HG02938 (cell line): ENCODE results near the gene WIF1.

Experiments used
- ATAC-seq: cut with Tn5 transposase; IDR thresholded peaks from one replicate; pipeline ENCODE4 v1.9.1; 2021; ENCODE audit warnings: mild to moderate bottlenecking, moderate library complexity; ENCODE audit not compliant: unreplicated experiment

Gene WIF1

DNA sequence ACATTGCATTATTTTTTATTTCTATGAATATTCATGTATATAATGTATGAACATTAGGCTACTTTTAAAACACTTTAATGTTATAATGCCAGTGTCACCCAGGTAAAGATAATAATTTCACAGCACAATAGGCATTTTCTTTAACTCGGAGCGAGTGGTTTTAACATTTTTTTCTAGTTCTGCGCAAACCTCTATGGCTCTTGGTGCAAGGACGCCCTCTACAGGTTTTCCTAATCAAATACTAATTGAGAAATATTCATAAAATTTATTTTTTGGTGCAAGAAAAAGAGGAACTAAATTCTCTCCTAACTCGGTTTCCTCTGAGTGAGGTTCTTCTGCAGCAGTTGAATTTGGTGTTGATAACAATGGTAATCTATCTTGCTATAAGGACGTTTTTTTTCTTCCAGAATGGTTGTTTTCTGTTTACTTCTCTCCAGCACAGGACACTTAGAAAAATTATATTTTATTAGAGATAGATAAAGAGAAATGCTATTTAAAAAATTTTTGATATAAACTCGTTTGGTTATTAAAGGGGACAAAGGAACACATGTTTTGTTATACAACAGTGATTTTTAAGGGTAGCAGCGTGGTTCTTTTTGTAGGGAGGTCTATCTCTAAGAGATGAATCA lies 2.4 kb upstream of the WIF1 start:
- no peak for ATAC-seq

DNA sequence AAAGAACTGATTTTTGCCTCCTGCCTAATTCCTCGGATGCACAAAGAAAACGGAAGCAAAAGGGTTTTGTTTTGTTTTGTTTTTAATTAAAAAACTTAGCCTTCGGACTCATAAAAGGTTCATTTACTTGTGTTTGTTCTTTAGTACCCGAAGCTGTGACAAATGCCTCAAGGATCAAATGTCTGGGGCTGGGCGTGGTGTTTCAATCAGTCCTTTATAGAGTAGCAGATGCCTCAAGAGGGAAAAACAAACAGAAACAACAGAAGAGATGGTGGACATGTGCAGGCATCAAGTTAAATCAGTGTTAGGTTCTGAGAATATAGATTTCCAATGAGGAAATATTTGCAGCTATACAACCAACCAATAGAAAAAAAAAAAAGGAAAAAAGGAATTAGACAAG lies 1.6 kb upstream of the WIF1 start:
- ATAC-seq = no peak

DNA sequence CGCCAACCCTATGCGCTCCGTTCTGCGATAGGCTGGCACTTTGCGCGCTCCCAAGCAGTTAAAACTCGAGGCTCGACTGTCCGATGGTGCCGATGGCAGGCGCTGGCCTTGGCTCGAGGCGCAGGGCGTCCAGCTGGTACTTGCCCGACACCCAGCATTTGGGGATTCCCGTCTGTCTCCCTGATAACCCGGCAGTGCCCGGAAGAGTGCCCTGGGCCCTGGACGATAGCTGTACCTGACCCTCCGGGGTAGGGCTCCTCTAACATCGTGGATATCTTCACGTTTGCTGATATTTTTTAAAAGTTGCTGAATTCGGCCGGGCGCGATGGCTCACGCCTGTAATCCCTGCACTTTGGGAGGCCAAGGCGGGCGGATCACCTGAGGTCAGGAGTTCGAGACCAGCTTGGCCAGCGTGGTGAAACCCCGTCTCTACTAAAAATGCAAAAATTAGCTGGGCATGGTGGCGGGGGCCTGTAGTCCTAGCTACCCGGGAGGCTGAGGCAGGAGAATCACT lies 908 bp upstream of the WIF1 start:
- no peak for ATAC-seq

DNA sequence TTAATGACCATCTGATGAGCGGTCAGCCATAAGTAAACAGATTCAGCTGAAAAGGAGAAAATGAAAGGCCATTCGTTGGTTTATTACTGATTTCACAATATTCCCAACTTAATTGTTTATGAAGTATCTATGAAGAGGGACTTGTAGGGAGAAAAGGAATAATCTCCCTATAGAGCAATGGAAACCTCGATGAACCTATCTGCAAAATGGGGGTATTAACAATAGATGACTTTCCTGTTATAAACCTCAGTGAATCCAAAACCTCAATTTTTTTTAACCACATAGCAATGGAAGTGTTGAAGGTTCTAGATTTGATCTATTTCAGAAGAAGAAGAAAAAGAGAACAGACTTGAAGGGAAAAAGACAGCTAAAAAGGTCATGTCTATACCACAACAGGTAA lies 2.0 kb downstream of the WIF1 start:
- ATAC-seq = no peak

DNA sequence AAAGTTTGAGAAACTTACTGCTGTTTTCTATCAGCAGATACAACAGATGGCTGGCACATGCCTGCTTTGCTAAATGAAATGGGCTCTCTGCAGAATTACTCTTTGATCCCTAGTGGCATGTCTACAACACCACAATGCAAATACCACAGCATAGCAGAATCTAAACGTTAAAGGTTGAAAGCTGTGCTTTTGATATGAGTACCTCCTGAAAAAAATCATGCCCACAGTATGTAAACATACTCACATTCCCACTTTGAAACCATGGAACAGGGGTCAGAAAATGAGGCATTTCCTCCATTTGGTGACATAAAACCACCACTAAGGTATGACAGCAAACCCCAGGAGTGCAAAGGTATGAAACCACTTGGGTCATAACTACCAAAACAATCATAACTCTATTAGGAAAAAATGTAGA lies 7.5 kb downstream of the WIF1 start:
- ATAC-seq = no peak

DNA sequence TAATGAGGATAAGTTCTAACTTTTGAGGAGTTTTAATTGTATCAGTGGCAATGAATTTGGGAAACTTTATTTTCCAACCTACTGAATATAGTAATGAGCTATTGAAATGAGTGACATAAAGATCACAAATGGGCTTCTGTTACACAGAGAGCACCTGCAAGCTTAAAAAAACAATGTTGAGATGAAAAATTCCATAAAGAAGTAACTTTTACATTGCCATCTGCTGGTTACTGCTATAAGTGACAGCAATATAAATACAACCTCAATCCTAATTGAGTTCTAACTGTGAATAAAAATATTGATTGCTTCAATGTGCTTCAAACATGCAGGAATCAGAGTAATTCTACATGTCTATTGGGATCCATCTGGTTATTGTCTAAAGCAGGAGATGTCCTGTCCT lies 14.2 kb downstream of the WIF1 start:
- ATAC-seq = no peak

DNA sequence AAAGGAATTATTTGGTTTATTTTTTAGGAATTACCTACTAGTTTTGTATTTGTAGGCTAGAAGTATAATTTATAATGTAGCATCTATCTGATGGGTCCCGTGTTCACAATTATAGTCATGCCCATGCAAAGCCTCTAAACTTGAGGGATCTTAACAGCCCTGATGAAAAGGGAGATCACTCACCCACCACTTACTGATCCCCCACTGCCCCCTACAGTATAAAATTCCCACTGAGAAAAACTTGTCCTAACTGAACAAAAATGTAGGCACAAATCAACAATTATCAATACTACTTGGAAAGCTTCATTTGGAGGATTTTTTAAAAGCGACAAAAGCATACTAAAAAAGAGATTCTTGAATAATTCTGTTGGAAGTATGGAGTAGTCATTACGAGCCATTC lies 21.0 kb downstream of the WIF1 start:
- no peak for ATAC-seq

DNA sequence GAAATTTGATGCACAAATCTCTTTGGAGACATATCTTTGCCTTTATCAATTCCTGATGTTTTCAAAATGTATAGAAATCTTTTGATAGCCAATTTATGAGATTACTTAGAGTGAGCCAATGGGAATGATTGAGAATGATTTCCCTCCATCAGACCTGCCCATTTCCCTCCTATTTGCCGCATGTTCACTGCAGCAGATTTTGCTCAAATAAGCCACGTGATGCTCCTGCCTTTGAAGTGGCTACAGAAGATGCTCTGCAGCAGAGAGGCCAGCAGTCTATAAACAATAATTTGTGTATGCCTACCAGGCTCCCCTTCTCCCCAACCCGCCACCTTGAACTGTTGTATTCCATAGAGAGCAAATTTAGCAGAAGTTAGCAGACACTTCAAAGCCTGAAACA lies 21.9 kb downstream of the WIF1 start:
- no peak for ATAC-seq

DNA sequence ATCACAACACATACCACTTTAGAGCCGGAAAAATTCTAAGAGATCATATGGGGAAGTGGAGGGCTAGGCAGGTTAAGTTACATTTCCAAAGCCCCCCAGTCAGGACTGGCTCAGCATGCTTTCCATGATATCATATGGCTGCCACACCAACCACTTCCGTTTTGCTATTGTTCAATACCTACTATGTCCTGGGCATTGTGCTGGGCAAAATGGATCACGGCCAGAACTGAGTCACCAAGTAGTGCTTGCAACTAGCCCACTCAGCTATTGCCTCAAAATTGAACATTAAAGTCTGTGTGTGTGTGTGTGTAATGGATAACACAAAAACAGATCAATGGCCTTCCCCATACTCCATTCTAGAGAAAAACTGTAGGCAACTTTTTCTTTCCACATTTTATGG lies 22.7 kb downstream of the WIF1 start:
- ATAC-seq = no peak

DNA sequence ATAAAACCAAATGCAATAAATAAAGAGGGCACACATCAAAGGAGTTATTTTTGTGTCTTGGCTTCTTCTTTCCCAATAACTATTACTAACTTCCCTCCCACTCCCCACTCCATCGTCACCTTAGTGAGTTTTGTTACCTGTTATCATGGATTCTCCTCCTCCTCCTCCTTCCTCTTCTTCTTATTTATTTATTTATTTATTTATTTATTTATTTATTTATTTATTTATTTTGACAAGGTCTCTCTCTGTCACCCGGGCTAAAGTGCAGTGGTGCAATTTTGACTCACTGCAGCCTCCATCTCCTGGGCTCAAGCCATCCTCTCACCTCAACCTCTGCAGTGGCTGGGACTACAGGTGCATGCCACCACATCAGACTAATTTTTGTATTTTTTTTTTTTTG lies 26.4 kb downstream of the WIF1 start:
- no peak for ATAC-seq

DNA sequence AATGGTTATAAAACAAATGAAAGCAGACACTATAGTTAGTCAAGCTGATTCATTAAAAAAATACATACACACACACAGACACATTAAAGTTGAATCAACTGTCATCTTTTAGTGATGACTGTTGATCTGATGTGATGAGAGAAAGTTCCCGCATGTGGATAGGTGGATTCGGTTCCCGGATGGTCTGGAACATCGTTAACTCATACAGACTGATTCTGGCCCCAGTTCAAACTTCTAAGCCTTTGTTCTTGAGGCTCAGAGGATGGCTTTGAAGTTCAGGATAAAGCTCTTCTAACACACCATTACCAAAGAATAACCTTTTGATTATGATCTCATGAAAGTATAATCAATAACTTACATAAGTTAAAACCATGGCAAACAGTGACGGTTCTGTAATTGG lies 27.5 kb downstream of the WIF1 start:
- no peak for ATAC-seq

DNA sequence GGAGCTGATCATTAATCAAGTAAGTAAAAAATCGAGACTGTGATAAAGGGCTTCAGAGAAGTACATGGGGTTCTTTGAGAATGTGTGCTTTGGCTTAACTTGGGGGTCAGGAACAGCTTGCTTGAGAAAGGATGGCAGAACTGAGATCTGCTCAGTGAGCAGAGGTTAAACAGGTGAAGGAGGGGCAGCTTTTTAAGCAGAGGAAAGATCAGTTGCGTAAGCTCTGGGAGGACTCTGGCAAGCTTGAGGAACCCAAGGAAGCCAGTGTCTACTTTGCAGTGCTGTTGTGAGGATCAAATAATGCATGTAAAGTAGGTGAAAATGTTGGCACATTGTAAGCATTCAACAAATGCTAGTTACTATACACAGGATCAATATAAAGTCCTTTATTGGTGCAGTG lies 30.6 kb downstream of the WIF1 start:
- ATAC-seq = no peak

DNA sequence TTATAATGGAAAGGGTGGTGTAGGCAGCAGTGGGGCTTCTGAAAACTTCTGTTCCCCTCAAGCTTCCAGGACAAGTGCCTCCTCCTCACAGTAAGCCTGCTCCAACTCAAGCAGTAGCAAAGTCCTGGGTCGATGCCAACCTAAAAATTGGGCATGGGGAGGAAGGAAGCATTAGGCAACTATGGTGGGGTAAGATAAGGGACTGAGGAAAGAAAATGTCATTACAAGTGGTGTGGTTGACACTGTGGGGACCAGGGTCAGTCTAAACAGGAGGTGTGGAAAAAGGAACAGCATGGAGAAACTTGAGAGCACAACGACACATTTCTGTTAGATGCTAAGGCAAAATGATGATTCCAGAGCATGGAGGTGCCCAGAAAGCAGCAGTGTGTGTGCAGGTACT lies 34.9 kb downstream of the WIF1 start:
- ATAC-seq = no peak

DNA sequence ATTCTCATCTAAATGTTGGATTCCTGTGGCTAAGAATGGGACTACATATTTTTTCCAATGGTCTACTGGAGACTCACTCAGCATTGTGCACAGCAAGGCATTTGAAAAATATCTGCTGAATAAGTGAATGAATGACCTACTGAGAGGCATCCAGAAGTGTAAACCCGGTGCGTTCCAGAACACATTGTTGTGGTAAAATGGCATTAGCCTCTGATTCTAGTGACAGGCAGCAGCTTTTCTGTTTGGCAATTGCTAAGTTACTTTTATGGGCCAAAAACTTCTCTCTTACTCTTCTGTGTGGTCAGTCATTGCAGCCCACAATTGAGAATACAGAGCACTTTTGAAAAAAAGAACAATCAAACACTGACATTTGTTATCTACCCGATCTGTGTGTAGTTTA lies 36.5 kb downstream of the WIF1 start:
- no peak for ATAC-seq

DNA sequence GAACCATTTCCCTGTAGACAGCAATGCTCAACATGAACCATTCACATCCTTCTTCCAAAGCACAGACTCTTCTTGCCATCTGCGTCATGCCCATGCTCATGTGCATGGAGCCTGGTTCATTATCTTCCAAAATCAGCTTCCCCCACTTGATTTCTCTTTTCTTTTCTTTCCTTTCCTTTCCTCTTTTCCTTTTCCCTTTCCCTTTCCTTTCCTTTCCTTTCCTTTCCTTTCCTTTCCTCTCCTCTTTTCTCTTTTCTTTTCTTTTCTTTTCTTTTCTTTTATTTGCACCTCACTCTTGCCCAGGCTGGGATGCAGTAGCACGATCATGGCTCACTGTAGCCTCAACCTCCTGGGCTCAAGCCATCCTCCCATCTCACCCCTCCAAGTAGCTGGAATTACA lies 37.5 kb downstream of the WIF1 start:
- ATAC-seq = no peak

DNA sequence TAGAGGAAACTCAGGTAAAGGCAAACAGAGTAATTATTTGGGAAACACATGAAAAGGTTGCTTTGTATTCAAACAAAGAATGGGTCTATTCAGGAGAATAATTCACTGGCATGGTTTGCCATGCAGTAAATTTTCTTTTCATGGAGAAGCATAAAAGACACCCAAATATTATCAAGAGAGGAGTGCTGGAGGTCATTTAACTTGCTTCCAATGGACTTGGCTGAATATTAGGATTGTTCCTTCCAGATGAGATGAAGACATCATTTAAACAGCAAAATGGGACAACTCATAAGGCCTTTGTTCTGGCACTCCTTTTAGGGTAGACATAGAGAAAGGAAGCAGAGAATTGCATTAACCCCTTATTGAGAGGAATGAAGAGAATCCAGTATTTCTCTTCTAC lies 38.7 kb downstream of the WIF1 start:
- no peak for ATAC-seq

DNA sequence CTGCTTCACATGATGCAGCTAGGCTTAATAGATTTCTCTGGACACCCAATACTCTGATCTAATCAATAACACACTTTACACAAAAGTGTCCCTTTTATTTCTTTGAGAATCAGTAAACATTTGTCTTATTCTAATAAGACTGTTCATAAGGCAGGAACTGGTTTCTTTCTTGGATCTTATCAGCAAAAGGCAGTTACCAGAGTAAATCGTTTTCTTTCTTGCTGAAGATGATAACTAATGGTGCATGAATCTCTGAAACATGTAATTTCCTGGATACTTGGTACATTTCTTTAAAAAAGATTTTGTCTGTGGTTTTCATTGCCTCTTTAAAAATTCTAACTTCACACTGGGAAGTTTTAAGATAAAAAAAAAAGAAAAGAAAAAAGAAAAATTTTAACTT lies 39.6 kb downstream of the WIF1 start:
- no peak for ATAC-seq

DNA sequence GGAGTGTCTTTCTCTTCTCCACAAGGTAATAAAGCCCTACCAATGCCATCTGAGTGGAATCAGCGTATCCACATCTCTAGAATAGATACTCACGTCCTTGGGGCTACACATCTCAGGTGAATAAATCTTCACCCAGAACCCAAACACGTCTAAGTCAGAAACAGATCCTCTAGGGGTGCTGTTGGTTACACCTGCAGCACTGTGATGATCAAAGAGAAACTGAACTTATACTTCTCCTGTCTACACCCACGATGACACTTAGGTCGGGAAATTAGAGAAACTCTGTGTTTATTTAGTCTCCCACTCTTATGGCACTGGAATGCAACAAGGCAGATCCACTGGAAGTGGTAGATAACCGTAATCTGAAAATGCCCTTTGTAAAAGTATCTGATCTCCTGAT lies 46.2 kb downstream of the WIF1 start:
- no peak for ATAC-seq

DNA sequence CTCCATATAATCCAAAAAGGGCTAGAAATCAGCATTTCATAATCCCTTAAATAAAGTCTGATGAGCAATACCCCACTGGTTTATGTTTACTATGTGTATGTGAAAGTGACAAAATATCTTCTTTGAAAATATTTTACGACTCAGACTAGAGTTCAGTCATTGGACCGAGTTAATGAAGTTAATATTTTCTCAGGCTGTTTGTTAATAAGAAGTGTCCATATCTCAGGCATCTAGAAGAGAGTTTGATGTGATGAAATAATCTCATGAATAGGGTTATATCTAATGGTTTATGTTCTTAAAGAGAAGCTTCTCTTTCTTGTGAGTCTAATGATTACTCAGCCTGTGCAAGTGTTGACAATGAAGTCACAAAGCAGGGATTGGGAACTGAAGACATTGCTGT lies 51.8 kb downstream of the WIF1 start:
- ATAC-seq = no peak

DNA sequence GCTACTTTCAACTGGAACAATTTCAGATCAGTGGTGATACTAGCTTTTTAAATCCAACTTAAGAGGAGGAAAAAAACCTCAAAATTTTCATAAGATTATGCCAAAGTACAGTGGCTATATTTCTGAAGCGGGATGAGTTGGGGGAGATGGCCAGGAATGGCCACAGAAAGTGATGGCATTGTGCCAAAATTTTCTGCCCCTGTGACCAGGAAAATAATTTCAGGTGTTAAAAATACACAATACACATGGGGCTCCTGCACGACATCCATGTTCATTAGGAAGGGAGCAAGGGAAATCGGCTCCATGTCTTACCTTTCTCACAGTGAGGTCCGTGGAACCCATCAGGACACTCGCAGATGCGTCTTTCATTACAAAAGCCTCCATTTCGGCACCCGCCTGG lies 53.7 kb downstream of the WIF1 start:
- ATAC-seq = no peak

DNA sequence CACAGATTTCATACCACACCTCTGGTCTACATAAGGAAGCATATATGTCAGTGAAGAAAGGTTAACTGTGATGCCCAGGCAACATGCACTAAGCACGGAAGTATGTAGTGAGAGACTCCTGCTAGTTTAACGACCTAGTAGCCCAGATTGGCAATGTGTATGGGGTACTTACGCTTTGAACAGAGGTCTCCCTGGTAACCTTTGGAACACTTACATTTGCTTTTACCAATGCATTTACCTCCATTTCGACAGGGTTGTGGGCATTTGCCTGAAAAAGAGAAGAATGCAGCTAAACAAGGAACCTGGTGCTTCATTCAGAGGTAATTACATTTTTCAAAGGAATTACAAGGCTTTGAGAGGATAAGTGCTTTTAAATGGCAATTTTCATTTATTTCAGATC lies 65.2 kb downstream of the WIF1 start:
- no peak for ATAC-seq

DNA sequence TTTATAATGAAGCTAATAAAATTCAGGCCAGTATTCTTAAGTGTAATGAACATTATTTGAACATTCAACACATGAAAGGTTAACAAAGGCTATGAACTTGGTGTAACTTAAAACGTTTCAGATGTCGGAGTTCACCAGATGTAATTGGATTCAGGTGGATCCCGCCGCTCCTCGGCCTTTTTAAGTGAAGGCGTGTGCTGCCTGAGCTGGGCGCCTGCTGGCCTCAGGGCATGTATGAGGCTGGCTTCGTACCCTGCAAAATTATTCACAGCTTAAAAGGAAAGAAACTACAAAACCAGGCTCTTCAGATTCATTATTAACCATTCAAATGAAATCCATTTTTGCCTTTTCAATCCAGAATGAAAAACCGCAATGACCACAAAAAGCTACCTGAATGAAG lies 69.9 kb downstream of the WIF1 start:
- ATAC-seq = no peak

DNA sequence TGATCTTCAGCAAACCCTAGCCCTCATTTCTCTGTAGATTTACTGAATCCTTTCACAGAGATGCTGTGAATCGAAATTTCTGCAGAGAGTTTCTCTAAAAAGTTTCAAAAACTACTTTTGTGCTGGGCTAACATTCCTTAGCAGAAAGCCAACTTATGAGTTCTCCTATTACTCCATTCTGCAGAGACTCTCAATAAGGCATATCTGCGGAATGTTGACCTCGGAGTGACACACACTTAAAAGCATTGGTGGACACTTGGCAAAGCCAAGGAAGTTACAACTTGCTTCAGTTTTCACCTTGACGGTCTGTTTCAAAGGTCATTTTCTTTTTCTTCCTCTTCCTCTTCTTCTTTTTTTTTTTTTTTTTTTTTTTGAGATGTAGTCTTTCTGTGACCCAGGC lies 75.8 kb downstream of the WIF1 start:
- ATAC-seq = no peak

DNA sequence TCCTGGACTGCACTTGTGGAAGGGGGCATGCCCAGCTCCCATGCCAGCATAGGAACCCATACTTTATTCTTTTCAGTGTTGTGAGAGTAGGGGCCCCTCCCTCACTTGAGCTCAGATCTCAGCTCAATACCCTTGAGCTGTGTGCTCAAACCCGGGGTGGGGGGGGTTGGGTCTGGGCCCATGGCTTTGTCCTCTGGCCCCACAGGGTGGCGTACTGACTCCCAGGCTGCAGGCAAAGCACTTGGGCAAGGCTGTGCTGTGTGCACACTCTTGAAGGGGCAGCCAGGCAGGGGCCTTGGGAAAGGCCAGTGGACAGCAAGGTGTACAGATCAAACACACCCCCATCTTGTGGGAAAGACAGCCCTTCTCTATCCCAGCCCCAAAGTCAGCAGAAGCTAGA lies 81.8 kb downstream of the WIF1 start:
- ATAC-seq = no peak
